ENCODE data around the gene SLC7A1. TPM values are rescaled to one million over a fixed set of nuclear protein-coding genes. Genes with fewer than 3 reads are reported as not detected.

The SLC7A1 gene
- total and polyA plus RNA-seq, 7 donors, result 0.79 to 14.7 (median 3.2) TPM

DNA sequence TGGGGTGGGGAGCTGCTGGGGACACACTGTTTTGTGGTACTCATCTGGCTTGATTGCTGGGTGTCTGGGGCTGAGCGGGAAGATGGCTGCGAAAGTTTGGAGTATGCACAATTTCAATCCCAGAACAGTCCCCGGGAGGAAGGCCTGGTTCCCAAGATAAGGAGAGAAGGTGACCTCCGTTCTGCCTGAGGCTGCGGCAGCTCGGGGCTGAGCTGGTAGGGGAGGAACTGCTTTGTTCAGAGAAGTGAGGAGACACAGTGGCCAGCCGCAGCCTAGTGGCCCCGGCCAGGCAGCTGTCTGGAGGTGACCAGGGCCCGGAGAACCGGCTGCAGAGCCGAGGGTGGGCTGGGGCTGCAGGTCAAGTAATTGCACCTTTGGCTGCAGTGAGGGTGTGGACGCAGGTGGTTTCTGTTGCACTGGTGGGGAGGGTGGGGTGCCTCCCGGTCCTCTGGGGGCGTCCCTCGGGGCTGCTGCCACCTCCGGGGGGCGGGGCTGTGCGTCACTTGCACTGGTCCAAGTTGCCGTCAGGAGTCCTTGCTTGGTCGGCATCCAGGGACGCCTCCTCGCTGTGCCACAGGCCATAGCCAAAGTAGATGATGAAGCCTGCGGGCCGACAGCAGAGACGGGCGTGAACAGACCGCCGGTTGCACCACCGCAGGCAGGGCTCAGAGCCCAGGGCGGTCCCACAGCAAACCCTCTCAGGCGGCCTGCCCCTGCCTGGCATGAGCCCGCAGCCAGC, 81.3 kb downstream of the SLC7A1 start:
- Histone ChIP-seq H3K9me3 (no peaks in the 10 kb centered on the region), H3K4me3 (no peak overlapping the region), H3K27ac (no peak overlapping the region), H3K4me1 (no peaks in the 10 kb centered on the region), H3K36me3 (ENCODE audit: insufficient read depth in 1 of 2, low read depth in 1 of 2) (no peaks in the 10 kb centered on the region), H3K27me3 (ENCODE audit: insufficient read depth in 3 of 3, low read length in 2 of 3) (peaks cover 0 to 11% (median 0%) of the 10 kb centered on the region in 3 donors)
- WGBS, 3 donors, result 49 to 66% (median 53%) methylated on average over 26 to 32 of the region's 32 CpGs
- TF ChIP-seq, protein P1, sequence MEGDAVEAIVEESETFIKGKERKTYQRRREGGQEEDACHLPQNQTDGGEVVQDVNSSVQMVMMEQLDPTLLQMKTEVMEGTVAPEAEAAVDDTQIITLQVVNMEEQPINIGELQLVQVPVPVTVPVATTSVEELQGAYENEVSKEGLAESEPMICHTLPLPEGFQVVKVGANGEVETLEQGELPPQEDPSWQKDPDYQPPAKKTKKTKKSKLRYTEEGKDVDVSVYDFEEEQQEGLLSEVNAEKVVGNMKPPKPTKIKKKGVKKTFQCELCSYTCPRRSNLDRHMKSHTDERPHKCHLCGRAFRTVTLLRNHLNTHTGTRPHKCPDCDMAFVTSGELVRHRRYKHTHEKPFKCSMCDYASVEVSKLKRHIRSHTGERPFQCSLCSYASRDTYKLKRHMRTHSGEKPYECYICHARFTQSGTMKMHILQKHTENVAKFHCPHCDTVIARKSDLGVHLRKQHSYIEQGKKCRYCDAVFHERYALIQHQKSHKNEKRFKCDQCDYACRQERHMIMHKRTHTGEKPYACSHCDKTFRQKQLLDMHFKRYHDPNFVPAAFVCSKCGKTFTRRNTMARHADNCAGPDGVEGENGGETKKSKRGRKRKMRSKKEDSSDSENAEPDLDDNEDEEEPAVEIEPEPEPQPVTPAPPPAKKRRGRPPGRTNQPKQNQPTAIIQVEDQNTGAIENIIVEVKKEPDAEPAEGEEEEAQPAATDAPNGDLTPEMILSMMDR (IDR thresholded peaks at IDR 0.05), result no peak
- ATAC-seq (no peak), DNase-seq (peak in 1 of 2 donors; percentile 54)
- intact Hi-C loops (cut with DNase I), result no loop called here

DNA sequence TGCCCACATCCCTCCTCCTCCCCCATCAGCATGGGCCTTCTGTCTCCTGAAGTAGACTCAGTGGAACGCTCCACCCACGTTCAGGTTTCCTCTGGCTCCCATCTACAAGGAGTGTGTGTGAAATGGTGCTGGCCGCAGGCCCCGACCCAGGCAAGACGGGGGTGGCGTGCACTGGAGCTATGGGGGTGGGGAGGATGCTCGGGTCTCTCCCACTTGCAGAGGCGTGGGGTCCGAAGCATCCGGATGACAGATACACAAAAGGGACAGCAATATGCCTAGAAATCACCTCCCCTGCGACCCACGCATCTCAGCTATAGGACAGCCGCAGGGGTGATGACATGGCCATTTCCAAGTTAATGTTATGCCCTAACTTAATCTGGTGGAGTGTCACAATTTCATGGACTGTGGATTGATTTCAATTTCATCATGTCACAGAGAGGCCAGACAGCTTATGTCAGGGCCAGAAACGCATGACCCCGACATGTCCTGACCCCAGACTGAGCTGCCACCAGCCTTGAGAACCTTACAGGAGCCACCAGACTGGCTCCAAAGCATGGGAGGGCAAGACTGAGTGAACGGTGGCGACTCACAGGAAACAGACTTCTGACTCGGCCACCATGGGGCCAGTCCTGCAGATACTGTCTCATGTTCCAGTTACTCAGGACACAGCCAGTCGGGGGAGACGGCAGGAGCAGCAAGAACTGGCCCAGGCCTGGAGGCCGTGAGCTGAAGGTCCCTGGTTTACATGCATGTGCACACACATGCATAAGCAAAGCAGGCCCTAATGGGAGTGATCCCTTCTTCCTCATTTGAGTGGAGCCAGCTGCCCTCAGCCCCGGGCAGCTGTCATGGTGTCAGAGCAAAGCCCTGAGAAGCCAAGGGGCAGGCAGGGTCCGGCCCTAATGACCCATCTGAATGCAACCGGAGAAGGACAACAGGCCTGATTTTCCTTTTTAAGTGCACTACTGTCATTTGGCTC, 82.2 kb downstream of the SLC7A1 start:
- WGBS, 3 donors, result 81 to 91% (median 84%) methylated on average over 24 of the region's 24 CpGs
- no peak for ATAC-seq
- Histone ChIP-seq H3K4me1 (no peaks in the 10 kb centered on the region), H3K9me3 (no peaks in the 10 kb centered on the region), H3K27ac (no peak overlapping the region), H3K27me3 (ENCODE audit: insufficient read depth in 3 of 3, low read length in 2 of 3) (peaks cover 0 to 11% (median 0%) of the 10 kb centered on the region in 3 donors), H3K36me3 (ENCODE audit: insufficient read depth in 1 of 2, low read depth in 1 of 2) (no peaks in the 10 kb centered on the region), H3K4me3 (no peak overlapping the region)
- intact Hi-C loops (cut with DNase I), result no loop called here
- TF ChIP-seq, protein P1 (IDR thresholded peaks at IDR 0.05), result no peak
- DNase-seq, result peak in 1 of 2 donors; percentile 29

DNA sequence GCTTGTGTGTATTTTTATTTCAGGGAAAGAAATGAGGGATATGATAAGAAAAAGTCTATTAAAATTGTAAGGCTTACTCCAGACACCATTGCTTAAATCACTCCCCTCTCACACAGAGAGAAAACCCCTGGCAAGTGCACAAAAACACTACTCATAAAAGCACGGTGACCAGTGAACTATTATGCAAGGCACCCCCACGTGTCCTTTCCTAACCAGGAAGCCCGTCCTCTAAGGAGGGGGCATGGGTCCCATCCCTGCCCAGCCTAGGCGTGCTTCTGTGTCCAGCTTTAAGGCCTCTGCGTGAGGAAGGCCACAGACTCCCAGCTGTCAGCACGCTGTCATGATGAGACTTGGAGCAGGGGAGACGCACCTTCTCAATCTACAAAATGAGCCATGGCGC, 83.5 kb downstream of the SLC7A1 start:
- H3K9me3 ChIP-seq, result no peaks in the 10 kb centered on the region
- no peak overlapping the region for H3K4me3 ChIP-seq
- peaks cover 5% of the 10 kb centered on the region for H3K4me1 ChIP-seq
- peak in 1 of 2 donors; percentile 52 for DNase-seq
- WGBS, 3 donors, result 77 to 85% (median 82%) methylated on average over 8 of the region's 8 CpGs
- H3K27ac ChIP-seq, result no peak overlapping the region
- intact Hi-C loops (cut with DNase I), result no loop called here
- no peak for ATAC-seq
- H3K27me3 ChIP-seq (ENCODE audit: insufficient read depth in 3 of 3, low read length in 2 of 3), result peaks cover 0 to 16% (median 0%) of the 10 kb centered on the region in 3 donors
- no peaks in the 10 kb centered on the region for H3K36me3 ChIP-seq (ENCODE audit: insufficient read depth in 1 of 2, low read depth in 1 of 2)
- TF ChIP-seq, protein P1 (IDR thresholded peaks at IDR 0.05), result no peak

DNA sequence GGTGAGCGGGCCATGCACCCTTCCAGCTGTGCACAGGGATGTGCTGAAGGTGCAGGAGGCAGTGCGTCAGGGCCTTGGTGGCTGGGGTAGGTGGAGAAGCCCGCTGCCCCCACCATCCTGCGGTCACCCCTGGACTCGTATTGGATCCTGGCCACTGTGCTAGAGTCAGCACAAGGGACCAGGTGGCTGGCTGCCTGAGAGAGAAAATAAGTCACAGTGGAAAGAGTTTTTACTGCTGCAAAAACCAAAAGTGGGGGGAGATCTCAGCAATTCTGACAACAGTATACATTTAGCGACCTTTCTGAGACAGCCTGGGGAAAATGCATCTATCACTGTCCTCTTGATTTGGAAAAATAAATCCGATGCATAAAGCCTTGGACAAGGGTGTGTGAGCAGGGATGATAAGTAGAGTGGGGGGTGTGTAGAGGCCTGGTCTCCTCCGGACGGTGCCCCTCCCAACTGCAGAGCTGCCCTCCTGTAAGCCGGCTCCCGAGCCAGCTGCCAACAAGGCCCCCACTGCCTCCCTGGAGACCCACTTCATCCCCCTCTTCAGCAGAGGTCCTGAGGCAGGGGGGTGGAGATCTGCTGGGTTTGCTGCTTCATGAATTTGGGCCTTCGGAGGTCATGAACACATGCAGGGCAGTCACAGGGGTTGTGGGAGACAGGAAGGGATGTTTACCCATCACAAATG, 84.2 kb downstream of the SLC7A1 start:
- Histone ChIP-seq H3K27me3 (ENCODE audit: insufficient read depth in 3 of 3, low read length in 2 of 3) (peaks cover 0 to 19% (median 0%) of the 10 kb centered on the region in 3 donors), H3K27ac (no peak overlapping the region), H3K4me1 (peaks cover 5% of the 10 kb centered on the region), H3K9me3 (no peaks in the 10 kb centered on the region), H3K4me3 (no peak overlapping the region), H3K36me3 (ENCODE audit: insufficient read depth in 1 of 2, low read depth in 1 of 2) (no peaks in the 10 kb centered on the region)
- no peak for DNase-seq
- TF ChIP-seq, protein P1 (IDR thresholded peaks at IDR 0.05), result no peak
- ATAC-seq, result no peak
- 88 to 95% (median 91%) methylated on average over 12 of the region's 12 CpGs for WGBS, 3 donors
- intact Hi-C loops (cut with DNase I), result no loop called here

Data from psoas muscle (tissue), 8 donors.